ENCODE data around the gene THOC6.

DNA sequence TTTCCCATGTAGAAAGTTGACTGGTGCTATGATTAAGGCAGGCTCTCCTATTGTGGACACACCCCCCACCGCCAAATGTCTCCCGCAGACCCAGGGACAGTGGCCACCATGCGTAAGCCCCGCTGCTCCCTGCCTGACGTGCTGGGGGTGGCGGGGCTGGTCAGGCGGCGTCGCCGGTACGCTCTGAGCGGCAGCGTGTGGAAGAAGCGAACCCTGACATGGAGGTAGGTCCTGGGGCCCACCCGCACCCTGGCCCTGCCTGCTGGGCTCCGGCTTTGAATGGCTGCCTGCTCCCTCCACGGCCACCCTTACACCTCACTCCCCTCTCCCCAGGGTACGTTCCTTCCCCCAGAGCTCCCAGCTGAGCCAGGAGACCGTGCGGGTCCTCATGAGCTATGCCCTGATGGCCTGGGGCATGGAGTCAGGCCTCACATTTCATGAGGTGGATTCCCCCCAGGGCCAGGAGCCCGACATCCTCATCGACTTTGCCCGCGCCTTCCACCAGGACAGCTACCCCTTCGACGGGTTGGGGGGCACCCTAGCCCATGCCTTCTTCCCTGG lies 26.2 kb downstream of the THOC6 start:
- TF ChIP-seq, protein P1, sequence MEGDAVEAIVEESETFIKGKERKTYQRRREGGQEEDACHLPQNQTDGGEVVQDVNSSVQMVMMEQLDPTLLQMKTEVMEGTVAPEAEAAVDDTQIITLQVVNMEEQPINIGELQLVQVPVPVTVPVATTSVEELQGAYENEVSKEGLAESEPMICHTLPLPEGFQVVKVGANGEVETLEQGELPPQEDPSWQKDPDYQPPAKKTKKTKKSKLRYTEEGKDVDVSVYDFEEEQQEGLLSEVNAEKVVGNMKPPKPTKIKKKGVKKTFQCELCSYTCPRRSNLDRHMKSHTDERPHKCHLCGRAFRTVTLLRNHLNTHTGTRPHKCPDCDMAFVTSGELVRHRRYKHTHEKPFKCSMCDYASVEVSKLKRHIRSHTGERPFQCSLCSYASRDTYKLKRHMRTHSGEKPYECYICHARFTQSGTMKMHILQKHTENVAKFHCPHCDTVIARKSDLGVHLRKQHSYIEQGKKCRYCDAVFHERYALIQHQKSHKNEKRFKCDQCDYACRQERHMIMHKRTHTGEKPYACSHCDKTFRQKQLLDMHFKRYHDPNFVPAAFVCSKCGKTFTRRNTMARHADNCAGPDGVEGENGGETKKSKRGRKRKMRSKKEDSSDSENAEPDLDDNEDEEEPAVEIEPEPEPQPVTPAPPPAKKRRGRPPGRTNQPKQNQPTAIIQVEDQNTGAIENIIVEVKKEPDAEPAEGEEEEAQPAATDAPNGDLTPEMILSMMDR (IDR thresholded peaks at IDR 0.05), result no peak
- no peak for TF ChIP-seq POLR2A (IDR thresholded peaks at IDR 0.05)

All from thyroid gland (tissue), 4 donors.